ENCODE results near the gene AGXT.

The AGXT gene

GRCh38 chr2:240918258-240919091 is 49.9 kb downstream of the AGXT start:
- ATAC-seq (ENCODE audit: low read depth), result no peak
- H3K4me1 ChIP-seq (ENCODE audit: insufficient read depth, poor library complexity, severe bottlenecking), result peaks cover 7% of the 10 kb centered on the region
- no peaks in the 10 kb centered on the region for H3K9me3 ChIP-seq (ENCODE audit: severe bottlenecking)
- H3K4me3 ChIP-seq (ENCODE audit: severe bottlenecking), result no peak overlapping the region
- DNase-seq (ENCODE audit: low spot score), result peak; percentile 59
- TF ChIP-seq CTCF (IDR thresholded peaks at IDR 0.05; ENCODE audit: poor library complexity, severe bottlenecking), result no peak
- H3K36me3 ChIP-seq (ENCODE audit: low read depth), result no peaks in the 10 kb centered on the region
- H3K27me3 ChIP-seq (ENCODE audit: insufficient read depth, poor library complexity, severe bottlenecking), result no peaks in the 10 kb centered on the region
- H3K27ac ChIP-seq (ENCODE audit: poor library complexity, severe bottlenecking), result no peak overlapping the region

- no peak overlapping the region for H3K27ac ChIP-seq (ENCODE audit: poor library complexity, severe bottlenecking)
- H3K4me3 ChIP-seq (ENCODE audit: severe bottlenecking), result no peak overlapping the region
- H3K27me3 ChIP-seq (ENCODE audit: insufficient read depth, poor library complexity, severe bottlenecking), result no peaks in the 10 kb centered on the region
- TF ChIP-seq CTCF (IDR thresholded peaks at IDR 0.05; ENCODE audit: poor library complexity, severe bottlenecking), result no peak
- peaks cover 7% of the 10 kb centered on the region for H3K4me1 ChIP-seq (ENCODE audit: insufficient read depth, poor library complexity, severe bottlenecking)
- ATAC-seq (ENCODE audit: low read depth) (no peak), DNase-seq (ENCODE audit: low spot score) (peak; percentile 38)
- H3K36me3 ChIP-seq (ENCODE audit: low read depth), result no peaks in the 10 kb centered on the region
- no peaks in the 10 kb centered on the region for H3K9me3 ChIP-seq (ENCODE audit: severe bottlenecking)
Observed at GRCh38 chr2:240919161-240919781, 50.6 kb downstream of the AGXT start.

GRCh38 chr2:240919786-240920782 is 51.5 kb downstream of the AGXT start:
- no peaks in the 10 kb centered on the region for H3K9me3 ChIP-seq (ENCODE audit: severe bottlenecking)
- no peaks in the 10 kb centered on the region for H3K36me3 ChIP-seq (ENCODE audit: low read depth)
- no peaks in the 10 kb centered on the region for H3K27me3 ChIP-seq (ENCODE audit: insufficient read depth, poor library complexity, severe bottlenecking)
- no peak for ATAC-seq (ENCODE audit: low read depth)
- no peak overlapping the region for H3K27ac ChIP-seq (ENCODE audit: poor library complexity, severe bottlenecking)
- DNase-seq (ENCODE audit: low spot score), result peak; percentile 54
- TF ChIP-seq CTCF (IDR thresholded peaks at IDR 0.05; ENCODE audit: poor library complexity, severe bottlenecking), result no peak
- no peak overlapping the region for H3K4me3 ChIP-seq (ENCODE audit: severe bottlenecking)
- peaks cover 7% of the 10 kb centered on the region for H3K4me1 ChIP-seq (ENCODE audit: insufficient read depth, poor library complexity, severe bottlenecking)

GRCh38 chr2:240920783-240921231 is 52.2 kb downstream of the AGXT start:
- H3K36me3 ChIP-seq (ENCODE audit: low read depth), result no peaks in the 10 kb centered on the region
- H3K4me3 ChIP-seq (ENCODE audit: severe bottlenecking), result no peak overlapping the region
- no peaks in the 10 kb centered on the region for H3K9me3 ChIP-seq (ENCODE audit: severe bottlenecking)
- no peaks in the 10 kb centered on the region for H3K27me3 ChIP-seq (ENCODE audit: insufficient read depth, poor library complexity, severe bottlenecking)
- no peak for ATAC-seq (ENCODE audit: low read depth)
- peaks cover 7% of the 10 kb centered on the region for H3K4me1 ChIP-seq (ENCODE audit: insufficient read depth, poor library complexity, severe bottlenecking)
- TF ChIP-seq CTCF (IDR thresholded peaks at IDR 0.05; ENCODE audit: poor library complexity, severe bottlenecking), result no peak
- DNase-seq (ENCODE audit: low spot score), result peak; percentile 57
- no peak overlapping the region for H3K27ac ChIP-seq (ENCODE audit: poor library complexity, severe bottlenecking)

All from RWPE2 (cell line).